NCI-H2227 (cell line): ENCODE measurements around the gene MCUB.

Source experiments
- DNase-seq: peaks from one replicate; lab custom pipeline; 2025; ENCODE audit not compliant: unreplicated experiment; lab: John Stamatoyannopoulos, UW

The MCUB gene

DNA sequence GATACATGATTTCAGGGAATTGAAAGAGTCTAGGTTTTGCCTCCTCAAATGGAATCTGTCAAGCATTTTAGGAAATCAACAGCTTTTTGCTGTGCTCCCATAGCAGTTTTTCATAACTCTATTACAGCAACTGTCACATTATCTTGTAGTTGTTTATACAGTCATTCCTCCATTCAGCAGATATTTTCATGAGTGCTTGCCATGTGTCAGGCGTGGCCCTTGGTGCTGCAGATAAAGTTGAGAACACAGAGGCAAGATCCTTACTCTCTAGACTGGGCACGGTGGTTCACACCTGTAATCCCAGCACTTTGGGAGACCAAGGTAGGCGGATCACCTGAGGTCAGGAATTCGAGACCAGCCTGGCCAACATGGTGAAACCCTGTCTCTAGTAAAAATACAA, 67.3 kb downstream of the MCUB start:
- DNase-seq = no peak

DNA sequence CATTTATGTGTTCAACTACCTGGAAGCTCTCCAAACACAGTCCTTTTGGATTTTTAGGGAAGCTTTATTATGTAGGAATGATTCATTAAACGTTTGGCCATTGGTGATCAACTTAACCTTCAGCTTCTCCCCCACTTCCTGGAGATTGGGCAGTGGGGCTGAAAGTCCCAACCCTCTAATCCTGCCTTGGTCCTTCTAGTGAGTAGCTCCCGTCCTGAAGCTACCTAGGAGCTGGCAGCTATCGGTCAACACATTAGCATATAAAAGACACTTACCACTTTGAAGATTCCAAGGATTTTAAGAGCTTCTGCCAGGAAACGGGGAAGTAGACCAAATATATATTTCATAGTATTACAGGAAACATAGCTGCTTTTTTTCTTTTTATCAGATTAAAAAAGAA, 69.7 kb downstream of the MCUB start:
- no peak for DNase-seq

DNA sequence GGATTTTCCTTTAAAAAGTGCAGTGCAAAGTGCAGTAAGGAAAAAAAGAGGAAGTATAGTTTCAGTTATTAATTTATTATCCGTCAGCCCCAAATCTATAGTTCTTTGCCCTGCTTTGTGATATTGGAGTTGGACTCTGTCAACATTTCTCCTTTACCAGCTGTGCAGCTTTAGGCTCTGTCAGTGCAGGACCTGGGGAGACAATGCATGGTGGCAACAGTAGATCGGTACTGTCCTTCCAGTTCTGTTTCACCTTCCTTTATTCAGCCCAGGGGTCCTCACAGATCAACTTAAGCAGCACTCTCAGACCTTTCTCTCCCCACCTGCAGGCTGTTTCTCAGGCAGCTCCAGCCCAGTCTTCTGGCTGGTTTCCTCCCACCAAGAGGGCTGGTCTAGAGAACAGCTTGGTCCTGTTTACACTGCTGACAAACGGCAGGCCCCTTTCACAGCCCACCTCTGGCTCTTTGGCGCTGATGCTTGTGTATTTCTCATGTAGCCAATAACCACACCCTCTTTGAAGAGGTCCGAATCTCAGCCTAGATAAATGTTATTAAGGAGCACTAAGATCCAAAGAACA, 71.6 kb downstream of the MCUB start:
- DNase-seq = peak; percentile 43

DNA sequence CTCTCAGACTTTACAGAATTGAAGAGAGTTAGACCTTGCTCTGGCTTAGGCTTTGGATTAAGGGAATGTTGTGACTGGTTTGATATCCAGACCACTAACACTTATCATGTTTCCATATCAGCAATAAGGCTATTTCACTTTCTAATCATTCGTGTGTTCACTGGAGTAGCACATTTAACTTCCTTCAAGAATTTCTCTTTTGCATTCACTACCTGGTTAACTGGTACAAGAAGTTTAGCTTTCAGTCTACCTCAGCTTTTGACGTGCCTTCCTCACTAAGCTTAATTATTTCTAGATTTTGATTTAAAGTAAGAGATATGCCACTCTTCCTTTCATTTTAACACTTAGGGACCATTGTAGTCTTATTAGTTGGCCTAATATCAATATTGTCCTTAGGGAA, 80.6 kb downstream of the MCUB start:
- DNase-seq = no peak

DNA sequence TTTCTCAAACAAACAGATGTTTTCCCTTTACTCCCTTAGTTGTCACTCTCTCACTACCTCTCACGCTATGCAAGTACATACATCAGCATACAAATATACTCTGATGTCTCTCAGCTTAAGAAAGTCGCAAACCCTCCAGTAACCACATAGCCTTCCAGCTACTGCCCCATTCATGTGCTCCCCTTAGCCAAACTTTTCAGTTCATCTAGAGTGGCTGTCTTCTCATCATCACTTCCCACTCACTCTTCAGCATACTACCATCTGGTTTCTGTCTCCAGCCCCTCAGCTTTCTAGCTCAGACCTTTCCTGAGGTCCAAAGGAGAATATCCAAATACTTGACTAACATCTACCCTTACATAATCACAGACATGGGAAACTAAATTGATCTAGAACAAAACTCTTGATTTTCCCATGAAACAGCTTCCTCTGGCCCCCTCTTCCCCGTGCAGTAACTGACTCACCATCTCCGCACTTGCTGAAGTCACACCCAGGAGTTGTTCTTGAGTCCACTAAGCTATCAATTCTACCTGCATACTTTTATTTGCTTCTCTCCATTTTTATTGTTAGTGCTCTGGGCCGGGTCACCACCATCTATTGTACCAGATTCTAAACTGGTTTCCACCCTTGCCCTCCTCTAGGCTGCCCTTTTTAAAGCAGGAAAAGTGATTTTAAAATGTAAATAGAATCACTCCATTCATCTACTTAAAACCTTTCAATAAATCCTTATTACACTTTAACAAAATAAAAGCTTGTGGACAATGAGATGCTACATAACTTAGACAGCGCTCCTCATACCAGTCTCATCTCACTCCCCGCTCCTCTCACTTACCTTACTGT, 86.0 kb downstream of the MCUB start:
- no peak for DNase-seq

DNA sequence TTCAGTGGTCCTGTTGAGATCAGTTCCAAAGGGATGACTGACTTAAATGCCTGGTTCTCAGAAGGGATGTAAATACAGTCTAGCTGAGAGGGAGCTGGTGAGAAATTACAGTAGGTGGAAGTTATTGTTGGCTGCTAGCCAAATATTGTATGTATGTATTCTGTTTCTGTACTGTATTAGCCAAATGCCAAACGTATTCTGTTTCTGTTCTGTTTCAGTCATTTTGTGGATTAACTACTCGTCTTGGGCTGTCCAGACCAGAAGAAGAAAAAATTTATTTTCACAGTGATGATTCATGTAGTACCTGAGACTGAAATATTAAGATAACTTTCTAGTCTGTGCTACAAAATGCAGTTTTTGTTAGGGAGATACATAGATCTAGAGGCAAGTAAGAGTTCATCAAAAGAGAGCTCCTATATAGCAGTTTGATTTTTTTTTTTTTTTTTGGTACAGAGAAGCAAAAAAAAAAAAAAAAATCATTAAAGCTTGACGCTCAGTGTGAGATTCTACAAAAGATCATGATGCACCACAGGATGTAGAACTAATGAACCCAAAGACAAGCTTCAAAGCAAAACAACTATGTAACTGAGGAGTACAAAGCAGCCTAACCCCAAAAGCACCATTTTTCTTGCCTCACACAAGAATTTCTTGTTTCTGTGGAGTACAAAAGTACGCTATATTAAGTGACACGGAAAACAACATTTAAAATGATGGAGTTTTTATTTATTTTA, 88.4 kb downstream of the MCUB start:
- DNase-seq = no peak

DNA sequence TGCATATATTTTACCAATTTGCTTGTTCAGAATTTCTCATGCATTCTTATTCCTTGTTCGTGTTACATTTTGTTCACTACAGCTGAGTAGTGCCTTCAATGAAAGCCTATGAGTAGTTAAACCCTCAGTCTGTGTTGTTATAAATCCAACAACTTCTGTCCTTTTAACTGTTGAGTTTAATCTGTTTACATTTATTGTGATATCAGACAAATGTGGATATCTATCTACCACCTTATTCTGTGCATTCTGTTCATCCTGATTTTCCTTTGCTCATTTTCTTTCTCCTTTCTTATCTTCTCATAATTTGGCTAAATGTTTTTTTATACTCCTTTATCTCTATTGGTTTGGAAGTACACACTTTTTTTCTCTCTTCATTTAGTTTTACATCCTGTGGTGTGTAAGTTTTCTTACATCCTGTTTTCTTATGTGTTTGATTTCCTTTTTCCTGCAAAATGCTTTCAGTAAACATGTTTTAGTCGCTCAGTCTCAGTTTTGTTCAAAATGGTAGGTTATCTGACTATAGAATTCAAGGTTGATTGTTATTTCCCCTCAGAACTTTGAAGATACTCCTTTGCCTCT, 89.0 kb downstream of the MCUB start:
- no peak for DNase-seq

DNA sequence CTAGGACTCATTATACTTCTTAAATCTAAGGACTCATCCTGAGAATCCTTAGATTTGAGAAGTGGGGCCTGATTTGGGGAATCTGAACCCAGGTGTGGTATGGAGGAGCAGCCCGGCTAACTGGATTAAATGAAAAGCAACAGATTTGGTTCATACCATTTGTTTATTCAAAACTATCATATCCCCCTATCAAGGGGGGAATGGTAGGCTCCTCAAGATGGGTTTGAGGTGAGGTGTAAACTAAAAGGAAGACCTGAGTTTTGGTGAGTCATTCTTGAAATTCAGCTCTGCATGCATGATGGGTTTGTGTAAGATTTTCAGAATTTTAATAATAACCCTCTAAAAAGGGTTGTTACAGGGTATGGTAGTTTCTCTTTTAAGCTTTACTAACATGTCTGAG, 89.8 kb downstream of the MCUB start:
- DNase-seq = no peak

DNA sequence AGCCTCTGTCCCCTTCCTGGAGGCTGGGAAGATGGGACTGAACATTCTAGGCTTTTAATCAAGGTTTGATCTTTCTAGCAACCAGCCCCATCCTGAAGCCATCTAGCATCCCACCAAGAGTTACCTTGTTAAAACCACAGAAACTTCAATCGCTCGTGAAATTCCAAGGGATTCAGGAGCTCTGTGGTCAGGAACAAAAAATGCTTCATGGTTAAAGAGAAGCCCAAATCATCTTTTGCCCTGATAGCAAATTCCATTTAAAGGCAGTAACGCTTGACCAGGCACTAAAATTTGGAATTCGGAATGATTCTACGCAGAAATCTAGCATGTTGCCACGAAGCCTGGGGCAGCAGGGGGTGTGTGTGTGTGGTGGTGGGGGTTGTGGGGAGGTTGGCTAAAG, 95.3 kb downstream of the MCUB start:
- no peak for DNase-seq

DNA sequence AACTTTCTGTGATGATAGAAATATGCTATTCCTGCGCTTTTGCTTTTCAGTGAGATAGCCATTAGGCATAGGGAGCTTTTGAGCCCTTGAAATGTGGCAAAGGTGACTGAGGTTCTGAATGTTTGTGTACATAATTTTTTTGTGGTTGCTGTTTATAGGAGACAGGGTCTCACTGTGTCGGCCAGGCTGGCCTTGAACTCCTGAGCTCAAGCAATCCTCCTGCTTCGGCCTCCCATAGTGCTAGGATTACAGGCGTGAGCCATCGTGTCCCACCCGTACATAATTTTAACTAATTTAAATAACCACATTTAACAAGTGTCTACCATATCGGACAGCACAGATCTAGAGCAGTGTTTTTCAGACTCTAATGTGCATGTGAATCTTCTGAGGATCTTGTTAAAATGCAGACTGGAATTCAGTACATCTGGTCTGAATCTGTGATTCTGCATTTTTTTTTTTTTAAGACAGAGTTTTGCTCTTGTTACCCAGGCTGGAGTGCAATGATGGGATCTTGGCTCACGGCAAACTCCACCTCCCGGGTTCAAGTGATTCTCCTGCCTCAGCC, 97.9 kb downstream of the MCUB start:
- no peak for DNase-seq

DNA sequence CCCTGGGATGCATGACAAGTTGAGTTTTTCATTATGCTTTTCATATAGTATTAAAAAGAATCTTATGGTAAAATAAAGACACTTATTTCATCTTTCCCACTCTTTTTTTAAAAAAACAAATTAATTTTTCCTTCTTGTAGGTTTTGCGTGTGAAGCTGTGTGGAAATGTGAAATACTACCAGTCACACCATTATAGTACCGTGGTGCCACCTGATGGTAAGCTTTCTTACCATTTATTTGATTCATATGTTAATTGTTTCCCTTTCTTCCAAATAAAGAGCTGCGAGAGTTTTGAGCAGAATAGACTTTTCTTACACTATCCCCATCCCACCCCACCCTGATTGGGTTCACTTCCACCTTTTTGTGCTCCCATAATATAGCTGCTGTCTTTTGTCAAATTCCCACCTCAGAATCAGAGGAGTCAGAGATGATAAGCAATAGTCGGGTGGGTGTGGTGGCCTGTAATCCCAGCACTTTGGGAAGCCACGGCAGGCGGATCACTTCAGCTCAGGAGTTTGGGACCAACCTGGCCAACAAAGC, 98.9 kb downstream of the MCUB start:
- DNase-seq = no peak

DNA sequence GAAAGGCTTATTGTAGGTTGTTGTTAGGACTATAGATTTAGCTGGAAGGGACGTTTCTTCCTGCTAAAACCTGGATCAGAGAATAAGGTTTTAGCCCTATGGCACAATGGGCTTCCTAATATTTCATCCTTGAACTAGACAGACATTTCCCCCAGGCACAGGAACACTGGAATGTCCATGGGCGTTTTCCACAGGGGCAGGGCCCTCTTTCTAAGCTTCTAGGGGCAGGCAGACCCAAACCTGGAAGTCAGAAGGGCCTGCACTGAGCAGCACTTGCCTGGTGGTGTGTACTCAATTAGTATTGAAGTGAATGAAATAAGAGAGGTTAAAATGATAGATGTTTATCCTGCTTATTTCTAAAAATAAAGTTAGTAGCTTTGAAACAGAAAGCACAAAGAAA, 102.1 kb downstream of the MCUB start:
- no peak for DNase-seq

DNA sequence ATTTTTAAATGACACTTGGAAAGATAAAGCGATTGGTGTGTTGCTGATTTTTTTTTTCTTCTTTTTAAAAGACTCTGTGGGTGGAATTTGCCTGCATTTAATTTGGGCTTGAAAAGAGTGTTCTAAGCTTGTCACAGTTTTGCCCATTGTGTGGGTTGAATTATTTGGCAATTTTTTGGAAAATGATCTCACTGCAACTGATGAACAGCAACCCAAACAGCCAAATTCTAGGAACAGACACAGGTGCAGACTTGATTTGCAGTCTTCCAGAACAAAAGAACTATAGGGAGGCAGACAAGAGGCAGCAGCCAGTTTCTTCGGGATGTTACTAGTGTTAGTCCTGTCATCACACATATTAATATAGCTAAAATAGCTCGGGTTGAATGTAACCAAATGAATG, 102.7 kb downstream of the MCUB start:
- no peak for DNase-seq

DNA sequence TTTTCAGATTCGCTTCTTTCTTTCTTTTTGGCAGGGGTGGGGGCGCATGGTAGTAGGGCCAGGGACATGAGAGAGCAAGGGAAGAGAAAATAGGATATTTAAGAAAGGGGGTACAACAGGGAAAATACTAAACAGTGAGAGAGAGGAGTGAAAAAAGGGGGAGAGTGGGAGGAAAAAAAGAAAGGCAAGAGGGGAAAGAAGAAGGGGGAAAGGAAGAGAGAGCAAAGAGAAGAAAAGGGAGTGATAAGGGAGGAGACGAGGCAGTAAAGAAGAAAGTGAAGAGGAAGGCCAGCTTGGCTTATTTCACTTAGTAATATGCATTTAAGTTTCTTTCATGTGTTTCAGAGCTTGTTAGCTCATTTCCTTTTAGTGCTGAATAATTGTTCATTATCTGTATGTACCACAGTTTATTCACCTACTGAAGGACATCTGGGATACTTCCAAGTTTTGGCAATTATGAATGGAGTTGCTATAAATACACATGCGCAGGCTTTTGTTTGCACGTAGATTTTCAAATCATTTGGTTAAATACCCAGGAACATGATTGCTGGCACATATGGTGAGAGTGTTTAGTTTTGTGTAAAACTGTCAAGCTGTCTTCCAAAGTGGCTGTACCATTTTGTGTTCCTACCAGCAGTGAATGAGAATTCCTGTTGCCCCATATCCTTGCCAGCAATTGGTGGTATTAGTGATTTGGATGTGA, 105.9 kb downstream of the MCUB start:
- no peak for DNase-seq

DNA sequence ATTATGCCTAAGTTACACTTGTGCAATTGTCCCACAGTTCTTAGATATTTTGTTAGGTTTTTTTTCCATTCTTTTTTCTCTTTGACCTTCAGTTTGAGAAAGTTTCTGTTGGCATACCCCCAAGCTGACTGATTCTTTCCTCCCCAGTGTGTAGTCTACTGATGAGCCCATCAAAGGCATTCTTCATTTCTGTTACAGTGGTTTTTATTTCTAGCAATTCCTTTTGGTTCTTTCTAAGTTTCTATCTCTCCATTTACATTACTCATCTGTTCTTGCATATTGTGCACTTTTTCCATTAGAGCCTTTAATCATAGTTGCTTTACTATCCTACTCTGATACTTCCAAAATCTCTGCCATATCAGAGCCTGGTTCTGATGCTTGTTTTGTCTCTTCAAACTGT, 111.3 kb downstream of the MCUB start:
- DNase-seq = no peak

DNA sequence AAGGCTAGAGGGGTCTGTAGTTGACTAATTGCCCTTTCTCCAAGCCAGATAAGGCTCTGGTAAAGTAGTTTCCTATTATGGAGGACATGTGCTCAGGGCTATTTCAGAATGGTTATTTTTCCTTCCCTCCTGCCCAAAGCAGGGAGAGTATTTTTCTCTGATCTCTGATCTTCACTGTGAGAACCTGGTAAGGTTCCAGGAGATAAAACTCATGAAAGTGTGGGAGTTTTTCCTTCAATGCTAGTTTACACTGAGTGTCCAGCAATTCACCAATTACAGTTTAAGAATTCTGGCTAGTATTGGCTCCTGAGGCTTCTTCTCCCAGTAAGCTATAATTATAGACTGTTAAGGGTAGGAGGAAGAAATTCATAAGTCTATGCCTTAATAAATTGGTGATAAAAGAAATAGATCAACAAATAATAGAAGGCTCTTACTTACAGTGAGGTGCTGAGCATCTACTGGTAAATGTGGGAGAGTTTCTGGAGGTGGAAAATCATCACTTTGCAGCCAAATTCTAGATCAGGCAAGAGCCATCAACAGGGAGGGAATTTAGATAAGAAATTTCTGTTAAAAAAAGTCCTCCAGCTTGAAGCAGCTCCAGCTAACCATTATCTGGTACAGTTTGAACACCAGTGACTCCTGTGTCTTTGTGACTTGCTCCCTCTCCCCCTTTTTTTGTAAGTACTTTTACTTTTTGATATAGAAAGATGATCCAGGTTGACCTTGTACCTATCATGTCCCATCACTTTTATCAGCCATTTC, 112.3 kb downstream of the MCUB start:
- DNase-seq = no peak

DNA sequence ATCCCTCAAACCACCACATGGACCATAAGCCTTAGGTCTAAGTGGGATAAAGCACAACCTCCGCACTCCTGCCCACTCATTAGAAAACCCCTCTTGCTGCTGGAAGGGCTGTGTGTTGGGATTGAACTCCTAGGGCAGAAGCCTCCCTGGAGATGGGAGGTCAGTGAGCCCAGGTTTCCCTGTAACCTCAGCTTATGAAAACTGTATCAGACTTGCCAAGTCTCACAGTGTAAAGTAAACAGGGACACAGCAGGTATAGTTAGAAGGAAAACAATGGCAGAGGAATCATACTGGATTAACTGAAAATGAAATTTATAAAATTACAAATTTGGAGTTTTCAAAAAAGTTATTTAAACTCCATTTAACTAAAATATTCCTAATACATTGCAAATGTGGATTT, 113.3 kb downstream of the MCUB start:
- no peak for DNase-seq

DNA sequence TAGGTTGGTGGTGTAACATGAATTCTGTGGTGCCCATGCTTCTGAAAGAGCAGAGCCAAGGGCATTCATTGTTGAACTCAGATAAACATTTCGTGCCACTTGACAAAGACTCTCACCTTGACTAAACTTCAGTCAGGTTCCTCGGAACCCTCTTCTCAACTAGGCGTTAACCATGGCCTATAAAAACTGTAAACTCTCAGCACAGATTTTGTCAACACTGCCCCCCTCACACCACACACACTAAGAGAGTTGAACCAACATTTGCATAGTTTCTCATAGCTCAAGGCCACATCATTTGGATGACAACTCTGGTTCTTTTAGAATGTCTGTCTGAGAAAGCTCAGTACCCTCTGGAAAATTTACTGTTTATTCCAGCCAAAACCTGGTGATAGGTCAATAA, 115.1 kb downstream of the MCUB start:
- no peak for DNase-seq

DNA sequence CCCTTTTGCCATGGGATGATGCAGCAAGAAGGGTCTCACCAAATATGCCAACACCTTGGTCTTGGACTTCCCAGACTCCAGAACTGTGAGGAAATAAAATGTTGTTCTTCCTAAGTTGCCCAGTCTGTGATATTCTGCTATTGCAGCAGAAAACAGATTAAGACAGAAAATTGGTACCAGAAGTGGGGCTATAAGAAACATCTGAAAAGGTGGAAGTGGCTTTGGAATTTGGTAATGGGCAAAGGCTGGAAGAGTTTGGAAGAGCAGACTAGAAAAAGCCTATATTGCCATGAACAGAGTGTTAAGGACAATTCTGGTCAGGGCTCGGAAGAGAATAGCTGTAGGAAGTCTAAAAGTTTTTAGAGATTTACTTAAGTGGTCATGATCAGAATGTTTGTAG, 115.8 kb downstream of the MCUB start:
- DNase-seq = no peak

DNA sequence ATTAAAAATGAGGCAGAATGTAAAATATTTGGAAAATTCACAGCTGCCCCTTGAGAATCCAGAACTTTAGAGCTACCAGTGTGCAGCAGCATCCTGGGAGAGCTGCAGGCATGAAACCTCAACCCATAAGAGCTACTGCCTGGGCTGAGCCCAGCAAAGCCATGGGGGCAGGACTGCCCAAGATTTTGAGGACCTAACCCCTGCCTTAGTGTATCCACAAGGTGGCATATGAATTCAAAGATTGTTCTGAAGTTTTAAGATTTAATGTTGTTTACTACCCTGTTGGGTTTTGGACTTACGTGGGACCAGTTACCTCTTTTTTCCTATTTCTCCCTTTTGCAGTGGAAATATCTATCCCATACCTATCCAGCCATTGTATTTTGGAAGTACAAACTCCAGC, 116.8 kb downstream of the MCUB start:
- DNase-seq = no peak
